Measurements from ENCODE around the gene FAM81A. TPM values are rescaled to one million over a fixed set of nuclear protein-coding genes. Genes with fewer than 3 reads are reported as not detected.
A peak's percentile ranks its signal among the peaks of the same experiment; 100 is the strongest.

FAM81A gene
- total and polyA plus RNA-seq, 8 donors, result 1.9 to 5.0 (median 3.2) TPM

DNA sequence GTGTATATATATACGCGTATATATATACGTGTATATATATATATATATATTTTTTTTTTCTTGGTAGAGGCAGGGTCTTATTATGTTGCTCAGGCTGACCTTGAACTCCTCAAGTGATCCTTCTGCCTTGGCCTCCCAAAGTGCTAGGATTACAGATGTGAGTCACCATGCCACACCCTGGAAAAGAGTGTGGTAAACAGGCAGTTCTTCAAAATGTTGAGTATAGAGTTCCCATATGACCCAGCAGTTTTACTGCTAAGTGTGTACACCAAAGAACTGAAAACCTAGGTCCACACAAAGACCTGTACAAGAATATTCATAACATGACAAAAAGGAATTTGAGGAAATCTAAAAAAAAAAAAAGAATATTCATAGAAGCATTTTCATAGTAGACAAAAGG lies 101.8 kb downstream of the FAM81A start:
- TF ChIP-seq CTCF (IDR thresholded peaks at IDR 0.05), result no peak
- H3K27me3 ChIP-seq, result no peaks in the 10 kb centered on the region
- intact Hi-C loops (cut with DNase I), result no loop called here
- H3K9me3 ChIP-seq, result no peaks in the 10 kb centered on the region
- no peaks in the 10 kb centered on the region for H3K36me3 ChIP-seq
- no peak overlapping the region for H3K4me3 ChIP-seq
- H3K27ac ChIP-seq, result no peak overlapping the region
- no peaks in the 10 kb centered on the region for H3K4me1 ChIP-seq
- ATAC-seq (peak; percentile 58), DNase-seq (no peak)

DNA sequence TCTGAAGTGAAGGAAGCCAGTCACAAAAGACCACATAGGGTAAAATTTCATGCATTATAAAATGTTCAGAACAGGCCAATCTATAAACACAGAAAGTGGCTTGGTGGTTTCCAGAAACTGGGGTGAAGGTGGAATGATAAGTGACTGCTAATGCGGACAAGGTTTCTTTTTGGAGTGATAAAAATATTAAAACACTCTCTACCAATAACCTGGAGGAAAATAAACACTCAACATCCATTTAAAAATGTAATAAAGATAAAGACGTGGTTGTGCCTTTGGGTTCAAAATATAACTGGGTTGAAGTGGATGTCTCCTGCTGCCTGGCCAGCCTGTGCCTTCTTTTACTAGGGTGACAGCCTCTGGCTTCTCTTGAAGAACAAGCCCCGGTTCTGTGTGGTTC lies 102.7 kb downstream of the FAM81A start:
- no peaks in the 10 kb centered on the region for H3K36me3 ChIP-seq
- DNase-seq, result no peak
- intact Hi-C loops (cut with DNase I), result no loop called here
- H3K4me1 ChIP-seq, result no peaks in the 10 kb centered on the region
- ATAC-seq, result no peak
- no peaks in the 10 kb centered on the region for H3K27me3 ChIP-seq
- H3K9me3 ChIP-seq, result no peaks in the 10 kb centered on the region
- no peak overlapping the region for H3K27ac ChIP-seq
- no peak overlapping the region for H3K4me3 ChIP-seq
- TF ChIP-seq CTCF (IDR thresholded peaks at IDR 0.05), result no peak

DNA sequence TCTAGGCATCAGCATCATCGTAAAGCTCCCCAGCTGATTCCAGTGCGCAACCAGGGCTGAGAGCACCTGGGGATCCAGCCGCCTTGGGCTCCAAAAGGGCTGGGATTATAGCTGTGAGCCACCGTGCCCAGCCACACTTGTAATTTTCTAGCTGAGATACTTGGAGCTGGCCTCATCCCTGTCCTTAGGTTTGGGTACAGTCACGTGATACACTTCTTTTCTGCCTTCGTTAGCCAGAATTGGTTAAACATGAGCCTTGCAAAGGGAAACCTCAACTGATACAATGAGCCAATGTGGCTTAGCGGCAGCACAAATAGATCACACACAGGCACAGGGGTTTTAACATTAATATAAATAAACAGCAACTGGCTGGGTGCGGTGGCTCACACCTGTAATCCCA lies 103.8 kb downstream of the FAM81A start:
- H3K27ac ChIP-seq, result no peak overlapping the region
- no peak overlapping the region for H3K4me3 ChIP-seq
- H3K9me3 ChIP-seq, result no peaks in the 10 kb centered on the region
- ATAC-seq (no peak), DNase-seq (no peak)
- TF ChIP-seq CTCF (IDR thresholded peaks at IDR 0.05), result no peak
- intact Hi-C loops (cut with DNase I), result no loop called here
- H3K36me3 ChIP-seq, result no peaks in the 10 kb centered on the region
- H3K27me3 ChIP-seq, result no peaks in the 10 kb centered on the region
- H3K4me1 ChIP-seq, result no peaks in the 10 kb centered on the region

DNA sequence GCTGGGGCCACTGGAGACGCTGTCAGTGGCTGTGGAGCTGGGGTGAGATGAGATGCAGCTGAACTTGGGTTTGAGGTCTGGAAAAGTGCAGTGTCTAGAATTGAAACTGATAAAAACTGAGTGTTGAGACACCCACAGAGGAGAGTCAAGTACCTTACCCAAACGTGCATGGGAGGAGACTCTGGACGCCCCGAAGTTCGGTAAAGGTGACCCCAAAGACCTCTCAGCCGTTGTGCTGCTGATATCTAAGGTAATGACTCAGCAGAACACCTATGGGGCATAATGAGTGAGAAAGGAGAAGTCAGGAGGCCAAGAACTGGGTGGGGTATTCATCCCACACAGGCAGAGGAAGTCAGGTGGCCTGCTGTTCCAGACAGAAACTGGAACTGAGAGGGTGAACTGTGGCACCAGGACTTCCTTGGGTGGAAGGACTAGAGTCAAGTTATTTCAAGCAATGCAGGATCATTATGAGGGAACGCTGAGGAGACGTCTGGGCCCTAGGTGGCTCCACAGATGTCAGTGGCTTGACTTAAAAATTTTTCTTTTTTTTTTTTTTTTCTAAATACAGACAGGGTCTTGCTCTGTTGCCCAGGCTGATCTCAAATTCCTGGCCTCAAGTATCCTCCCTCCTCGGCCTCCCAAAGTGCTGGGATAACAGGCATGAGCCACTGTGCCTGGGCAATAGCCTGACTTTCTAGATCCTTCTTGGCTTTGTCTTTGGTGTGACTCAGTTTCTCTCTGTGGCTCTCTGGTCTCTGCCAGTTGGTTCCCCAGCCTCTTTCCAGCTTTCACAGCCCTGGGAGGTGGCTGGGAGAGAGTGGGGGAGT lies 105.9 kb downstream of the FAM81A start:
- ATAC-seq, result peak; percentile 33
- Histone ChIP-seq H3K9me3 (no peaks in the 10 kb centered on the region), H3K4me1 (no peaks in the 10 kb centered on the region), H3K4me3 (no peak overlapping the region), H3K36me3 (no peaks in the 10 kb centered on the region), H3K27ac (no peak overlapping the region), H3K27me3 (no peaks in the 10 kb centered on the region)
- intact Hi-C loops (cut with DNase I), result no loop called here
- no peak for TF ChIP-seq CTCF (IDR thresholded peaks at IDR 0.05)
- peak in 1 of 4 donors; percentile 43 for DNase-seq

GRCh38 chr15:59545573-59545972 lies 107.6 kb downstream of the FAM81A start:
- Histone ChIP-seq H3K27me3 (no peaks in the 10 kb centered on the region), H3K27ac (no peak overlapping the region), H3K36me3 (no peaks in the 10 kb centered on the region), H3K9me3 (no peaks in the 10 kb centered on the region), H3K4me1 (no peaks in the 10 kb centered on the region), H3K4me3 (no peak overlapping the region)
- no peak for TF ChIP-seq CTCF (IDR thresholded peaks at IDR 0.05)
- no peak for ATAC-seq
- intact Hi-C loops (cut with DNase I), result no loop called here
- DNase-seq, result no peak

All from left lung (tissue), 10 donors.